ENCODE results near the gene CCDC134.

DNA sequence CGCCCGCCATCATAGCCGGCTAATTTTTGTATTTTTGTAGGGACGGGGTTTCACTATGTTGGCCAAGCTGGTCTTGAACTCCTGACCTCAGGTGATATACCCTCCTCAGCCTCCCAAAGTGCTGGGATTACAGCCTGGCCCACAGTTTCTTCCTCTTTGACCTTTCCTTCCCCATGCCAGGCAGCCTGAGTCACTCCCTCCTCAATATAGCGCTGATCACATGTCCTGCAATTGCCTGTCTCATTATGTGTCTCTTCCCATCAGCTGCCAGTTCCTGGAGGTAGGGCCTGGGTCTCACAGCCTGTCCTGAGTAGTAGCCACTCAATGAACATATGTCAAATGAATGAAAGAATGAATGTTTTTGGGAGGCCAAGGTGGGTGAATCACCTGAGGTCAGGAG, 43.0 kb upstream of the CCDC134 start:
- TF ChIP-seq POLR2AphosphoS5 (IDR thresholded peaks at IDR 0.05): no peak
- TF ChIP-seq, protein P1, sequence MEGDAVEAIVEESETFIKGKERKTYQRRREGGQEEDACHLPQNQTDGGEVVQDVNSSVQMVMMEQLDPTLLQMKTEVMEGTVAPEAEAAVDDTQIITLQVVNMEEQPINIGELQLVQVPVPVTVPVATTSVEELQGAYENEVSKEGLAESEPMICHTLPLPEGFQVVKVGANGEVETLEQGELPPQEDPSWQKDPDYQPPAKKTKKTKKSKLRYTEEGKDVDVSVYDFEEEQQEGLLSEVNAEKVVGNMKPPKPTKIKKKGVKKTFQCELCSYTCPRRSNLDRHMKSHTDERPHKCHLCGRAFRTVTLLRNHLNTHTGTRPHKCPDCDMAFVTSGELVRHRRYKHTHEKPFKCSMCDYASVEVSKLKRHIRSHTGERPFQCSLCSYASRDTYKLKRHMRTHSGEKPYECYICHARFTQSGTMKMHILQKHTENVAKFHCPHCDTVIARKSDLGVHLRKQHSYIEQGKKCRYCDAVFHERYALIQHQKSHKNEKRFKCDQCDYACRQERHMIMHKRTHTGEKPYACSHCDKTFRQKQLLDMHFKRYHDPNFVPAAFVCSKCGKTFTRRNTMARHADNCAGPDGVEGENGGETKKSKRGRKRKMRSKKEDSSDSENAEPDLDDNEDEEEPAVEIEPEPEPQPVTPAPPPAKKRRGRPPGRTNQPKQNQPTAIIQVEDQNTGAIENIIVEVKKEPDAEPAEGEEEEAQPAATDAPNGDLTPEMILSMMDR (IDR thresholded peaks at IDR 0.05): no peak
- TF ChIP-seq EP300 (IDR thresholded peaks at IDR 0.05): no peak
- TF ChIP-seq POLR2A (IDR thresholded peaks at IDR 0.05): no peak
